IMR-90 (cell line): ENCODE measurements around the gene ABHD2. TPM values are rescaled to one million over a fixed set of nuclear protein-coding genes. Genes with fewer than 3 reads are reported as not detected.

Source experiments
- ATAC-seq: fragments of 200-7000 bp; cut with Tn5 transposase; 2 replicates; pipeline ENCODE4 v1.9.1; 2020; ENCODE audit warnings: low read depth, mild to moderate bottlenecking, moderate library complexity
- BruUV-seq: library from RNA; stranded (reverse); fragments of 400-500 nt; replicated peaks from 2 replicates; lab custom pipeline; 2021; lab: Mats Ljungman, UMichigan
- CTCF ChIA-PET: fragments of 300-600 bp; formaldehyde crosslinking; extraction: SDS; loops from one replicate; lab custom pipeline; 2021; ENCODE audit warnings: antibody characterized with exemption; lab: Yijun Ruan, JAX
- POLR2A ChIA-PET: fragments of 300-600 bp; sonication (Branson Sonifier 250); formaldehyde crosslinking; loops from one replicate; lab custom pipeline; 2022; ENCODE audit warnings: antibody characterized with exemption; ENCODE audit not compliant: unreplicated experiment; lab: Charles Lee
- DNase-seq: peaks from one replicate; pipeline ENCODE4 v3.0.0; 2013
- H2AFZ ChIP-seq: replicated peaks from 2 replicates; pipeline ENCODE3; 2013; ENCODE audit warnings: low read length, mild to moderate bottlenecking; ENCODE audit not compliant: poor library complexity
- H2AK5ac ChIP-seq: 2 replicates; pipeline ENCODE4 v1.6.1; 2013; ENCODE audit warnings: low read depth, low read length, inconsistent platforms
- H2AK9ac ChIP-seq: replicated peaks from 2 replicates; pipeline ENCODE3; 2013; ENCODE audit warnings: mild to moderate bottlenecking, low read depth, low read length, moderate library complexity; ENCODE audit not compliant: poor library complexity
- H2BK120ac ChIP-seq: 2 replicates; pipeline ENCODE4 v1.6.1; 2013; ENCODE audit warnings: low read depth, low read length, inconsistent platforms
- H2BK15ac ChIP-seq: 3 replicates; pipeline ENCODE4 v1.6.1; 2013; ENCODE audit warnings: low read depth, low read length, inconsistent platforms
- H2BK20ac ChIP-seq: 2 replicates; pipeline ENCODE4 v1.6.1; 2013; ENCODE audit warnings: low read depth, mild to moderate bottlenecking, inconsistent platforms, low read length, moderate library complexity
- H2BK5ac ChIP-seq: 2 replicates; pipeline ENCODE4 v1.6.1; 2013; ENCODE audit warnings: mild to moderate bottlenecking, low read depth, low read length, inconsistent platforms; ENCODE audit not compliant: poor library complexity, severe bottlenecking
- H3K14ac ChIP-seq: replicated peaks from 2 replicates; pipeline ENCODE4 v1.6.1; 2013; ENCODE audit warnings: low read depth, low read length, inconsistent platforms
- H3K18ac ChIP-seq: 2 replicates; pipeline ENCODE4 v1.6.1; 2013; ENCODE audit warnings: low read depth, low read length, control low read depth
- H3K23ac ChIP-seq: 2 replicates; pipeline ENCODE4 v1.6.1; 2013; ENCODE audit warnings: low read depth, low read length, inconsistent platforms
- H3K27ac ChIP-seq: 2 replicates; pipeline ENCODE4 v1.5.1; 2013; ENCODE audit warnings: mild to moderate bottlenecking, control low read depth, low read length; ENCODE audit not compliant: insufficient read depth
- H3K27me3 ChIP-seq: 2 replicates; pipeline ENCODE4 v1.6.1; 2013; ENCODE audit warnings: low read length; ENCODE audit not compliant: control insufficient read depth, insufficient read depth
- H3K36me3 ChIP-seq: 2 replicates; pipeline ENCODE4 v1.6.1; 2013; ENCODE audit warnings: low read length, mixed read lengths; ENCODE audit not compliant: control insufficient read depth, insufficient read depth
- H3K4ac ChIP-seq: 2 replicates; pipeline ENCODE4 v1.6.1; 2013; ENCODE audit warnings: low read depth, low read length, inconsistent platforms
- H3K4me1 ChIP-seq: 2 replicates; pipeline ENCODE4 v1.6.1; 2013; ENCODE audit warnings: low read length, mixed read lengths; ENCODE audit not compliant: control insufficient read depth, insufficient read depth
- H3K4me2 ChIP-seq: 2 replicates; pipeline ENCODE4 v1.6.1; 2013; ENCODE audit warnings: low read depth, mild to moderate bottlenecking, control low read depth, low read length, moderate library complexity
- H3K4me3 ChIP-seq: 2 replicates; pipeline ENCODE4 v1.5.1; 2013; ENCODE audit warnings: low read depth, mild to moderate bottlenecking, control low read depth, low read length, moderate library complexity; ENCODE audit not compliant: insufficient read depth
- H3K56ac ChIP-seq: 2 replicates; pipeline ENCODE4 v1.6.1; 2013; ENCODE audit warnings: low read length, inconsistent platforms; ENCODE audit not compliant: insufficient read depth; ENCODE audit errors: extremely low read depth
- H3K79me1 ChIP-seq, 2 experiments: 2 replicates each; pipeline ENCODE4 v1.6.1; 2013; ENCODE audit warnings: low read length in 2 of 2, inconsistent platforms in 1 of 2, low read depth in 1 of 2
- H3K9ac ChIP-seq: 2 replicates; pipeline ENCODE4 v1.6.1; 2013; ENCODE audit warnings: low read depth, low read length, control low read depth
- H3K9me1 ChIP-seq: 2 replicates; pipeline ENCODE4 v1.6.1; 2013; ENCODE audit warnings: low read length, inconsistent platforms; ENCODE audit not compliant: insufficient read depth
- H3K9me3 ChIP-seq: 2 replicates; pipeline ENCODE4 v1.6.1; 2013; ENCODE audit warnings: low read length; ENCODE audit not compliant: control insufficient read depth, insufficient read depth
- H4K20me1 ChIP-seq: 2 replicates; pipeline ENCODE4 v1.6.1; 2013; ENCODE audit warnings: low read length, inconsistent platforms; ENCODE audit not compliant: insufficient read depth
- H4K5ac ChIP-seq: 2 replicates; pipeline ENCODE4 v1.6.1; 2013; ENCODE audit warnings: mild to moderate bottlenecking, low read depth, low read length, control low read depth
- H4K8ac ChIP-seq, 2 experiments: 2 replicates each; pipeline ENCODE4 v1.6.1; 2013; ENCODE audit warnings: low read depth in 2 of 2, low read length in 2 of 2, control low read depth in 1 of 2, inconsistent platforms in 1 of 2
- H4K91ac ChIP-seq: 2 replicates; pipeline ENCODE4 v1.6.1; 2013; ENCODE audit warnings: low read depth, low read length, inconsistent platforms; ENCODE audit not compliant: insufficient read depth
- BHLHE40 ChIP-seq: fragments of 150-350 bp; IDR thresholded peaks from 2 replicates; pipeline ENCODE4 v1.6.1; 2016; ENCODE audit warnings: mild to moderate bottlenecking, low read depth, low read length
- CEBPB ChIP-seq: IDR thresholded peaks from 2 replicates; pipeline ENCODE4 v1.6.1; 2012; ENCODE audit warnings: low read depth, low read length, improper control_type of control experiment
- CHD1 ChIP-seq: IDR thresholded peaks from 2 replicates; pipeline ENCODE4 v1.6.1; 2012; ENCODE audit warnings: low read depth, low read length, improper control_type of control experiment
- FOS ChIP-seq: fragments of 150-350 bp; IDR thresholded peaks from 2 replicates; pipeline ENCODE4 v1.6.1; 2016; ENCODE audit warnings: low read depth, low read length
- MAZ ChIP-seq: IDR thresholded peaks from 2 replicates; pipeline ENCODE4 v1.6.1; 2012; ENCODE audit warnings: low read depth, mild to moderate bottlenecking, low read length, improper control_type of control experiment, moderate library complexity, borderline replicate concordance
- MXI1 ChIP-seq: IDR thresholded peaks from 2 replicates; pipeline ENCODE4 v1.6.1; 2012; ENCODE audit warnings: low read depth, mild to moderate bottlenecking, low read length, moderate library complexity, borderline replicate concordance
- POLR2A ChIP-seq: IDR thresholded peaks from 2 replicates; pipeline ENCODE4 v1.6.1; 2012; ENCODE audit warnings: mild to moderate bottlenecking, low read depth, low read length
- RAD21 ChIP-seq: IDR thresholded peaks from 2 replicates; pipeline ENCODE4 v1.6.1; 2012; ENCODE audit warnings: low read length, improper control_type of control experiment
- RFX5 ChIP-seq: IDR thresholded peaks from 2 replicates; pipeline ENCODE4 v1.8.0; 2012; ENCODE audit warnings: low read depth, mild to moderate bottlenecking, low read length, moderate library complexity
- SMC3 ChIP-seq: fragments of 150-350 bp; IDR thresholded peaks from 2 replicates; pipeline ENCODE4 v1.6.1; 2016; ENCODE audit warnings: low read depth, mild to moderate bottlenecking, antibody characterized with exemption, low read length, moderate library complexity
- WGBS, 2 experiments: methylation state at CpG; one replicate each; pipeline versions ENCODE4 v1.1.5 to v1.1.7; 2013; ENCODE audit warnings: missing lambda C conversion rate in 2 of 2; ENCODE audit not compliant: insufficient read length in 1 of 2; ENCODE audit errors: extremely low coverage in 2 of 2; 5-methylcytosine and 5-hydroxymethylcytosine counted together
- dilution Hi-C: fragments of 300-500 bp; cut with HindIII; formaldehyde crosslinking; loops from one replicate; pipeline ENCODE4 v1.14.3; 2018; ENCODE audit warnings: low sequenced_read_pairs; ENCODE audit not compliant: unreplicated experiment
- in situ Hi-C: fragments of 300-500 bp; cut with MboI; formaldehyde crosslinking; loops from 3 replicates; pipeline ENCODE4 v1.14.3; 2019; ENCODE audit warnings: low sequenced_read_pairs, inconsistent platforms, mixed read lengths
- intact Hi-C: fragments of 100-400 bp; cut with micrococcal nuclease; formaldehyde crosslinking; loops from 2 replicates; pipeline ENCODE4 v1.10.0; 2022
- polyA plus RNA-seq, 3 experiments: library from polyadenylated mRNA; depleted of rRNA; stranded (reverse); fragments of >200 nt; gene quantifications; 2 replicates each; pipeline ENCODE4 v1.2.3, GENCODE V29; 2012; ENCODE audit warnings: low replicate concordance in 1 of 3
- total RNA-seq: library from RNA; depleted of rRNA; stranded (reverse); fragments of >200 nt; gene quantifications from 2 replicates; pipeline ENCODE4 v1.2.3, GENCODE V29; 2012
- TF ChIP-seq, protein P1 (sequence below): fragments of 150-350 bp; IDR thresholded peaks from 2 replicates; pipeline ENCODE4 v1.6.1; 2017; ENCODE audit warnings: mild to moderate bottlenecking, antibody characterized with exemption, low read length, low read depth
- TF ChIP-seq, protein P2 (sequence below): fragments of 150-350 bp; IDR thresholded peaks from 2 replicates; pipeline ENCODE4 v1.6.1; 2016; ENCODE audit warnings: low read depth, mild to moderate bottlenecking, low read length, moderate library complexity, borderline replicate concordance
- TF ChIP-seq, protein P3 (sequence below): conservative IDR thresholded peaks from 2 replicates; pipeline ENCODE4 v1.5.1; 2012; ENCODE audit warnings: mild to moderate bottlenecking, low read depth, low read length, improper control_type of control experiment

Gene ABHD2
- total and polyA plus RNA-seq, 2 of the 4 experiments (the other 2 are of a cell fraction), result 31.2 to 62.9 TPM

DNA sequence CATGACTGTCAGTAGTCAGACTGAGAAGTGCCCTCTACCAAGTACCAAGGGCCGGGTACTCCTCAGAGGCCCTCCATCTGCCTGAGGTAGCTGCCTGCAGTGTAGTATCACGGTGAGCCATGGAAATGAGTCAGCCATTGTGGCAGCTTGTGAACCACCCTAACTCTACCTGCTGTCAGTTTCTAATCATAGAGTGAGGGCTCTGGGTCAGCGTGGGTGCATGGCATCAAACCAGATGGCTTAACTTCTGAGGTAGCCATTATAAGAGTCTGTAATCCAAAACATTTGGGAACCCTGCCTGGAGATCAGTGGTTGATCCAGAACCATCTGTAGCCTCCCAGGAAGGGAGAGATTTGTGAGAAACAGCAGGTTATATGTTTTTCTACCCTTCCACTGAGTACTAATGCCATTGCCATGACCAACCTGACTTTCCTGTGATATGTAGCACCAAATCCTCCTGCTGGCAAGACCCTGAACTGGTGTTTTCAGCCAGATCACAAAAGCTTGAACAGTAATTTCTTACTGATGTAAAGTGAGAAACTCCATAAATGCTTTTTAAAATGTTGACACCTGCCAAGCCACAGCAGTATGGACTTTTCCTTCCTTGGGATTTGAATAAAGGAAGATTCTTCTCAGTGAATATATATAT lies 38.9 kb downstream of the ABHD2 start:
- Histone ChIP-seq H3K27me3 (no peaks in the 10 kb centered on the region), H3K23ac (no peak overlapping the region), H3K4me2 (no peak overlapping the region), H3K4me3 (no peak overlapping the region), H3K18ac (no peak overlapping the region), H3K14ac (no peak overlapping the region), H3K4me1 (peaks cover 2% of the 10 kb centered on the region; the same call in 1 of the 2 replicates), H2AK9ac (no peak overlapping the region), H3K9ac (no peak overlapping the region), H3K36me3 (peaks cover 18% of the 10 kb centered on the region), H3K79me1 (peaks cover 13 to 55% of the 10 kb centered on the region in 2 experiments), H2BK20ac (no peak overlapping the region), H3K56ac (no peak overlapping the region), H4K8ac (no peak overlapping the region), H3K9me3 (no peaks in the 10 kb centered on the region), H4K20me1 (no peaks in the 10 kb centered on the region), H2BK5ac (no peak overlapping the region), H2AFZ (no peak overlapping the region), H2BK120ac (no peak overlapping the region), H3K9me1 (peaks cover 14% of the 10 kb centered on the region; the same call in 1 of the 2 replicates), H2AK5ac (no peak overlapping the region), H4K91ac (no peak overlapping the region), H2BK15ac (no peak overlapping the region), H4K5ac (no peak overlapping the region), H3K4ac (no peak overlapping the region), H3K27ac (no peak overlapping the region)
- DNase-seq (peak; percentile 29), ATAC-seq (no peak)
- WGBS, 2 experiments, result no CpG with 5 or more reads among the region's 3 CpGs
- dilution Hi-C loops (no loop called here), in situ Hi-C loops (no loop called here), intact Hi-C loops (no loop called here)
- POLR2A ChIA-PET, result no interaction called here
- no TSS peak for BruUV-seq
- TF ChIP-seq CHD1 (no peak), SMC3 (no peak), CEBPB (no peak), FOS (no peak), BHLHE40 (no peak), RAD21 (peak; percentile 22; the same call in 1 of the 2 replicates), POLR2A (no peak), RFX5 (no peak), MXI1 (no peak), MAZ (no peak)
- TF ChIP-seq, protein P1, sequence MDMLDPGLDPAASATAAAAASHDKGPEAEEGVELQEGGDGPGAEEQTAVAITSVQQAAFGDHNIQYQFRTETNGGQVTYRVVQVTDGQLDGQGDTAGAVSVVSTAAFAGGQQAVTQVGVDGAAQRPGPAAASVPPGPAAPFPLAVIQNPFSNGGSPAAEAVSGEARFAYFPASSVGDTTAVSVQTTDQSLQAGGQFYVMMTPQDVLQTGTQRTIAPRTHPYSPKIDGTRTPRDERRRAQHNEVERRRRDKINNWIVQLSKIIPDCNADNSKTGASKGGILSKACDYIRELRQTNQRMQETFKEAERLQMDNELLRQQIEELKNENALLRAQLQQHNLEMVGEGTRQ, result no peak
- TF ChIP-seq, protein P2, sequence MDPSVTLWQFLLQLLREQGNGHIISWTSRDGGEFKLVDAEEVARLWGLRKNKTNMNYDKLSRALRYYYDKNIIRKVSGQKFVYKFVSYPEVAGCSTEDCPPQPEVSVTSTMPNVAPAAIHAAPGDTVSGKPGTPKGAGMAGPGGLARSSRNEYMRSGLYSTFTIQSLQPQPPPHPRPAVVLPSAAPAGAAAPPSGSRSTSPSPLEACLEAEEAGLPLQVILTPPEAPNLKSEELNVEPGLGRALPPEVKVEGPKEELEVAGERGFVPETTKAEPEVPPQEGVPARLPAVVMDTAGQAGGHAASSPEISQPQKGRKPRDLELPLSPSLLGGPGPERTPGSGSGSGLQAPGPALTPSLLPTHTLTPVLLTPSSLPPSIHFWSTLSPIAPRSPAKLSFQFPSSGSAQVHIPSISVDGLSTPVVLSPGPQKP, result no peak
- TF ChIP-seq, protein P3, sequence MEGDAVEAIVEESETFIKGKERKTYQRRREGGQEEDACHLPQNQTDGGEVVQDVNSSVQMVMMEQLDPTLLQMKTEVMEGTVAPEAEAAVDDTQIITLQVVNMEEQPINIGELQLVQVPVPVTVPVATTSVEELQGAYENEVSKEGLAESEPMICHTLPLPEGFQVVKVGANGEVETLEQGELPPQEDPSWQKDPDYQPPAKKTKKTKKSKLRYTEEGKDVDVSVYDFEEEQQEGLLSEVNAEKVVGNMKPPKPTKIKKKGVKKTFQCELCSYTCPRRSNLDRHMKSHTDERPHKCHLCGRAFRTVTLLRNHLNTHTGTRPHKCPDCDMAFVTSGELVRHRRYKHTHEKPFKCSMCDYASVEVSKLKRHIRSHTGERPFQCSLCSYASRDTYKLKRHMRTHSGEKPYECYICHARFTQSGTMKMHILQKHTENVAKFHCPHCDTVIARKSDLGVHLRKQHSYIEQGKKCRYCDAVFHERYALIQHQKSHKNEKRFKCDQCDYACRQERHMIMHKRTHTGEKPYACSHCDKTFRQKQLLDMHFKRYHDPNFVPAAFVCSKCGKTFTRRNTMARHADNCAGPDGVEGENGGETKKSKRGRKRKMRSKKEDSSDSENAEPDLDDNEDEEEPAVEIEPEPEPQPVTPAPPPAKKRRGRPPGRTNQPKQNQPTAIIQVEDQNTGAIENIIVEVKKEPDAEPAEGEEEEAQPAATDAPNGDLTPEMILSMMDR, result peak; percentile 24; the same call in 1 of the 2 replicates
- CTCF ChIA-PET, result interaction anchor here (0.6 to 1.3 kb wide), 2 partner anchors 12 to 69 kb away, joined by 3 to 5 read pairs; no protein-coding TSS in a partner anchor
